ENCODE measurements around the gene AGPAT4. TPM values are rescaled to one million over a fixed set of nuclear protein-coding genes. Genes with fewer than 3 reads are reported as not detected.

Gene AGPAT4
- total and polyA plus RNA-seq, 2 experiments from 2014 or later, result 3.0 to 3.9 TPM

DNA sequence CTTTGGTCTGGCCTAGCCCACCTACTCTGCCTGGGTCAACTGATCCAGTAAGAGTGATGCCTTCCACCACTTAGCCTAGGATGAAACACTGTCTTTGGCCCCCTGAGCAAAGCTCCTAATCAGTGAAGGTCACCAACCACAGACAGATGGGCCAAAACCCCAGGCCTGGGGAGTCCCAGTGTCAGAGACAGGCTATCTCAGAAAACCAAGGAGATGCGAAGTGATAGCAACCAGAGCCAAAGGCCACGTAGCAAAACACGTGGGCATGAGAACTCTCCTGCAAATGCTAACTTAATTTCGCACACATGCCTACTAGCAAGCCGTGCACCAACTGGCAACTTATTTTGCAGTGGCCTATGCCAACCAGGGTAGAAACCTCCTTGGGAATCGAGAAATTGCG is 29.1 kb downstream of the AGPAT4 start:
- H3F3A ChIP-seq (ENCODE audit: insufficient read depth), result no peaks in the 10 kb centered on the region; the same call in 1 of the 2 replicates
- no peak overlapping the region for H3K4me2 ChIP-seq (ENCODE audit: unreplicated experiment)
- TF ChIP-seq EZH2phosphoT487 (IDR thresholded peaks at IDR 0.05; ENCODE audit: insufficient read depth, low read depth), result no peak
- TF ChIP-seq EZH2 (IDR thresholded peaks at IDR 0.05; ENCODE audit: insufficient read depth, poor library complexity, severe bottlenecking), result no peak
- no peak overlapping the region for H3K27ac ChIP-seq
- no peaks in the 10 kb centered on the region for H4K20me1 ChIP-seq (ENCODE audit: insufficient read depth)
- H2AFZ ChIP-seq, result no peak overlapping the region
- no peaks in the 10 kb centered on the region for H3K27me3 ChIP-seq (replicated peaks; ENCODE audit: insufficient read depth)
- WGBS, 2 experiments (ENCODE audit: low coverage in 1 of 2, low lambda C conversion rate in 2 of 2, missing lambda C conversion rate in 2 of 2), result 95 to 97% methylated on average over 7 of the region's 7 CpGs
- DNase-seq, result no peak
- in situ Hi-C loops (cut with MboI), result no loop called here
- H3K4me3 ChIP-seq, result no peak overlapping the region
- no peaks in the 10 kb centered on the region for H3K9me2 ChIP-seq (ENCODE audit: insufficient read depth)
- H3K9me3 ChIP-seq (ENCODE audit: low read depth), result no peaks in the 10 kb centered on the region
- H3K36me3 ChIP-seq (ENCODE audit: low read depth), result no peaks in the 10 kb centered on the region
- peaks cover 63% of the 10 kb centered on the region for H3K79me2 ChIP-seq (ENCODE audit: insufficient read depth)
- no peak overlapping the region for H3K9ac ChIP-seq
- 0 out of 2 replicates have a peak, but pooled peaks cover 11% of the 10 kb centered on the region for H3K4me1 ChIP-seq (ENCODE audit: insufficient read depth)

DNA sequence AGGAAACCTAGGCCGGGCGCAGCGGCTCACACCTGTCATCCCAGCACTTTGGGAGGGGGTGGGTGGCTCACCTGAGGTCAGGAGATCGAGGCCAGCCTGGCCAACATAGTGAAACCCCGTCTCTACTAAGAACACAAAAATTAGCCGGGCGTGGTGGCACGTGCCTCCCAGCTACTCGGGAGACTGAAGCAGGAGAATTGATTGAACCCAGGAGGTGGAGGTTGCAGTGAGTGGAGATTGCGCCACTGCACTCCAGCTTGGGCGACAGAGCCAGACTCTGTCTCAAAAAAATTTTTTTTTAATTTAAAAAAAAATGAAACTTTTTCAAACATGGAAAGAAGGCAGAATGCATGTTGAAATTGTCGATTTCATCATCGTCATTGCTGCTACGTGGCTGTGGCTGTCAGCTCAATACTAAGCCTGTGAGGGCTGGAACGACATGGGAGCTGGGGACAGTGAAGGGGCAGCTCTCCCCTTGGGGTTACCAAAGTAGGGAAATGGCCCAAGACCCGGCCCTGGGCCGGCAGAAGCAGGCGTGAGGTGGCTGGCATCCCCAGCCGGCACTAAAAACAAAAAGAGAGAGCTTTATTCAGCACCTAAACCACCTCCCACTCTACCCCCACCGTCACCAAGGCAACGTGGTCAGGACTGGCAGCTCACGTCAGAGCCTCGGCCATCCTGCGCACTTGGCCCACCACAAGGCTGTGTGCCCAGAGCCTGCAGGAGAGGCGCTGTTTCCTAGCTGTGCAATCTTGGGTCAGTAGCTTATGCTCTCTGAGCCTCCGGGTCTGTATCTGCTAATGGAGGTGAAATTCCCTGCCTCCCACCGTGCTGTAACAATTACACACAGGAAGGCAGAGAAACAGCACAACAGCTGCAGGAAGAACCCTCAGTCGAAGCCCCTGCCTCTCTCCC is 30.8 kb downstream of the AGPAT4 start:
- Histone ChIP-seq H4K20me1 (ENCODE audit: insufficient read depth) (no peaks in the 10 kb centered on the region), H3K4me3 (peak overlapping the region; percentile 62), H3K9ac (peak overlapping the region; percentile 89), H3K4me2 (ENCODE audit: unreplicated experiment) (peak overlapping the region; percentile 83), H3K27ac (peak overlapping the region; percentile 88), H3K4me1 (ENCODE audit: insufficient read depth) (0 out of 2 replicates have a peak, but pooled peaks cover 11% of the 10 kb centered on the region), H3K36me3 (ENCODE audit: low read depth) (no peaks in the 10 kb centered on the region), H3K9me2 (ENCODE audit: insufficient read depth) (no peaks in the 10 kb centered on the region), H3F3A (ENCODE audit: insufficient read depth) (no peaks in the 10 kb centered on the region; the same call in 1 of the 2 replicates), H3K79me2 (ENCODE audit: insufficient read depth) (peaks cover 62% of the 10 kb centered on the region), H2AFZ (peak overlapping the region; percentile 59), H3K9me3 (ENCODE audit: low read depth) (no peaks in the 10 kb centered on the region), H3K27me3 (replicated peaks; ENCODE audit: insufficient read depth) (no peaks in the 10 kb centered on the region)
- in situ Hi-C loops (cut with MboI), result no loop called here
- no peak for TF ChIP-seq EZH2phosphoT487 (IDR thresholded peaks at IDR 0.05; ENCODE audit: insufficient read depth, low read depth)
- no peak for TF ChIP-seq EZH2 (IDR thresholded peaks at IDR 0.05; ENCODE audit: insufficient read depth, poor library complexity, severe bottlenecking)
- WGBS, 2 experiments (ENCODE audit: low coverage in 1 of 2, low lambda C conversion rate in 2 of 2, missing lambda C conversion rate in 2 of 2), result 19 to 21% methylated on average over 28 of the region's 28 CpGs
- peak; percentile 95 for DNase-seq

- Histone ChIP-seq H2AFZ (peak overlapping the region; percentile 59), H3K9me2 (ENCODE audit: insufficient read depth) (no peaks in the 10 kb centered on the region), H3K79me2 (ENCODE audit: insufficient read depth) (peaks cover 56% of the 10 kb centered on the region), H3K27ac (no peak overlapping the region), H3K9ac (peak overlapping the region; percentile 89), H3F3A (ENCODE audit: insufficient read depth) (no peaks in the 10 kb centered on the region; the same call in 1 of the 2 replicates), H3K4me3 (no peak overlapping the region), H3K27me3 (replicated peaks; ENCODE audit: insufficient read depth) (no peaks in the 10 kb centered on the region), H3K4me2 (ENCODE audit: unreplicated experiment) (no peak overlapping the region), H3K36me3 (ENCODE audit: low read depth) (no peaks in the 10 kb centered on the region), H3K4me1 (ENCODE audit: insufficient read depth) (0 out of 2 replicates have a peak, but pooled peaks cover 11% of the 10 kb centered on the region), H4K20me1 (ENCODE audit: insufficient read depth) (no peaks in the 10 kb centered on the region), H3K9me3 (ENCODE audit: low read depth) (no peaks in the 10 kb centered on the region)
- no peak for TF ChIP-seq EZH2phosphoT487 (IDR thresholded peaks at IDR 0.05; ENCODE audit: insufficient read depth, low read depth)
- TF ChIP-seq EZH2 (IDR thresholded peaks at IDR 0.05; ENCODE audit: insufficient read depth, poor library complexity, severe bottlenecking), result no peak
- no peak for DNase-seq
- WGBS, 2 experiments (ENCODE audit: low coverage in 1 of 2, low lambda C conversion rate in 2 of 2, missing lambda C conversion rate in 2 of 2), result 96 to 98% methylated on average over 10 of the region's 10 CpGs
- in situ Hi-C loops (cut with MboI), result no loop called here
Observed at GRCh38 chr6:161242113-161242512, 31.7 kb downstream of the AGPAT4 start.

DNA sequence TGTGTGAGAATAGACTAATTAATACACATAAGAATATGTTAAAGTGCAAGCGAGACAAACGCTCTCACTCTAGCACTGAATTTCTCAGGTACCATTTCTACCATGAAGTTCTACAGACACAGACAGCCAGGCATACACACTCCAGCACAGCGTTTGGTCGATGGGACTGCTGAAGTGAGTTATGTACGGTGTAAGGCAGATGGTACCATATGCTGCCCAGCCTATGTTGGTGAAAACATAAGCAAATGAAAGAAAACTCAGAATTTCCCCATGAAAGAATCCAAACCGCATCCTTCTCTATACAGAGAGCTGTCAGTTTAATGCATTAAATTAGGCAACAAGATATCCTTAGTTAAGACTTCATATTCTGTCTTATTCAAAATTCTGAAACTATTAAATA is 34.9 kb downstream of the AGPAT4 start:
- Histone ChIP-seq H3K27me3 (replicated peaks; ENCODE audit: insufficient read depth) (no peaks in the 10 kb centered on the region), H3K79me2 (ENCODE audit: insufficient read depth) (peaks cover 53% of the 10 kb centered on the region), H3K36me3 (ENCODE audit: low read depth) (no peaks in the 10 kb centered on the region), H4K20me1 (ENCODE audit: insufficient read depth) (no peaks in the 10 kb centered on the region), H3K9me3 (ENCODE audit: low read depth) (no peaks in the 10 kb centered on the region), H2AFZ (no peak overlapping the region), H3K4me1 (ENCODE audit: insufficient read depth) (peaks cover 19% of the 10 kb centered on the region), H3F3A (ENCODE audit: insufficient read depth) (peaks cover 10% of the 10 kb centered on the region), H3K4me2 (ENCODE audit: unreplicated experiment) (no peak overlapping the region), H3K4me3 (no peak overlapping the region), H3K9ac (no peak overlapping the region), H3K27ac (no peak overlapping the region), H3K9me2 (ENCODE audit: insufficient read depth) (no peaks in the 10 kb centered on the region)
- DNase-seq, result no peak
- in situ Hi-C loops (cut with MboI), result no loop called here
- no peak for TF ChIP-seq EZH2 (IDR thresholded peaks at IDR 0.05; ENCODE audit: insufficient read depth, poor library complexity, severe bottlenecking)
- no peak for TF ChIP-seq EZH2phosphoT487 (IDR thresholded peaks at IDR 0.05; ENCODE audit: insufficient read depth, low read depth)
- WGBS, 2 experiments (ENCODE audit: low coverage in 1 of 2, low lambda C conversion rate in 2 of 2, missing lambda C conversion rate in 2 of 2), result 96% methylated on average over 6 of the region's 6 CpGs

Measured in GM23248 (cell line).